K562 (cell line): ENCODE results near the gene APOO.

Experiments used
- CHD2 ChIP-seq: IDR thresholded peaks from 2 replicates; pipeline ENCODE4 v1.6.1; 2011; ENCODE audit warnings: low read depth, low read length
- EZH2 ChIP-seq: IDR thresholded peaks from 2 replicates; pipeline ENCODE4 v1.6.1; 2012; ENCODE audit warnings: low read depth, mild to moderate bottlenecking, inconsistent platforms, low read length, borderline replicate concordance
- GATA2 ChIP-seq: sonication (generic); formaldehyde crosslinking; IDR thresholded peaks from 2 replicates; pipeline ENCODE4 v1.4.0; 2020; ENCODE audit warnings: mild to moderate bottlenecking, missing genetic modification reagents
- GATAD2A ChIP-seq: fragments of 450-650 bp; IDR thresholded peaks from 2 replicates; pipeline ENCODE4 v1.6.1; 2017
- MIER1 ChIP-seq: fragments of 450-650 bp; IDR thresholded peaks from 2 replicates; pipeline ENCODE4 v1.6.1; 2016; ENCODE audit warnings: antibody characterized with exemption, mild to moderate bottlenecking, low read depth
- SP1 ChIP-seq: sonication (generic); formaldehyde crosslinking; IDR thresholded peaks from 2 replicates; pipeline ENCODE4 v1.8.1; 2022; ENCODE audit warnings: mild to moderate bottlenecking, missing genetic modification reagents
- TF ChIP-seq, protein P1 (sequence below), 2 experiments: fragments of 450-650 bp; IDR thresholded peaks; 2 replicates each; pipeline ENCODE4 v1.6.1; 2016; ENCODE audit warnings: mild to moderate bottlenecking in 2 of 2, borderline replicate concordance in 1 of 2, low read depth in 1 of 2, moderate library complexity in 1 of 2
- TF ChIP-seq, protein P2 (sequence below), 3 experiments: IDR thresholded peaks in 2 of 3; conservative IDR thresholded peaks in 1 of 3; 2 replicates each; pipeline ENCODE4 v1.5.1; 2011 to 2012; ENCODE audit warnings: low read length in 3 of 3, mild to moderate bottlenecking in 3 of 3, control low read depth in 2 of 3, improper control_type of control experiment in 1 of 3, inconsistent platforms in 1 of 3, low read depth in 1 of 3, mixed read lengths in 1 of 3, moderate library complexity in 1 of 3; ENCODE audit not compliant: insufficient read depth in 2 of 3
- TF ChIP-seq, protein P3 (sequence below): sonication (generic); formaldehyde crosslinking; IDR thresholded peaks from 2 replicates; pipeline ENCODE4 v1.9.0; 2022; ENCODE audit warnings: mild to moderate bottlenecking, missing genetic modification reagents
- TF ChIP-seq, protein P4 (sequence below): fragments of 450-650 bp; formaldehyde crosslinking; IDR thresholded peaks from 2 replicates; pipeline ENCODE4 v1.4.0; 2022; ENCODE audit warnings: missing genetic modification characterization

DNA sequence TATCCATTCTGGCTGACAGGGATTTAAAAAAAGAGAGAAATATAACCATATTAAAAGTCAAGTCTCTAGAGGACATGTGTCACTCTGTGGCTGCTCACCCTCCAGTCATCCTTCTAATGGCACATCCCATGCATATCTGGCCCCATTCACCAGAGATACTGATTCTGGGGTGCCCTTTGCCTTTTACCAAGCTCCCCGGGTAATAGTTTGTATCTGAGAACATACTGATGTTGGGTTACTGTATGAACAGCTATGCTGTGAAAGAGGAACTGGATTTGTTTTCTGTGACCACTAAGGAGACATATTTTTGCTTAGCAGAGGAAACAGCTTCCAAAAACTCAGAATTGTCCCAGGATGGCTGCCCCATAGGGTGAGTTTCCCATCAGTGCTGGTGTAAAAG, 68.8 kb downstream of the APOO start:
- TF ChIP-seq, protein P1, sequence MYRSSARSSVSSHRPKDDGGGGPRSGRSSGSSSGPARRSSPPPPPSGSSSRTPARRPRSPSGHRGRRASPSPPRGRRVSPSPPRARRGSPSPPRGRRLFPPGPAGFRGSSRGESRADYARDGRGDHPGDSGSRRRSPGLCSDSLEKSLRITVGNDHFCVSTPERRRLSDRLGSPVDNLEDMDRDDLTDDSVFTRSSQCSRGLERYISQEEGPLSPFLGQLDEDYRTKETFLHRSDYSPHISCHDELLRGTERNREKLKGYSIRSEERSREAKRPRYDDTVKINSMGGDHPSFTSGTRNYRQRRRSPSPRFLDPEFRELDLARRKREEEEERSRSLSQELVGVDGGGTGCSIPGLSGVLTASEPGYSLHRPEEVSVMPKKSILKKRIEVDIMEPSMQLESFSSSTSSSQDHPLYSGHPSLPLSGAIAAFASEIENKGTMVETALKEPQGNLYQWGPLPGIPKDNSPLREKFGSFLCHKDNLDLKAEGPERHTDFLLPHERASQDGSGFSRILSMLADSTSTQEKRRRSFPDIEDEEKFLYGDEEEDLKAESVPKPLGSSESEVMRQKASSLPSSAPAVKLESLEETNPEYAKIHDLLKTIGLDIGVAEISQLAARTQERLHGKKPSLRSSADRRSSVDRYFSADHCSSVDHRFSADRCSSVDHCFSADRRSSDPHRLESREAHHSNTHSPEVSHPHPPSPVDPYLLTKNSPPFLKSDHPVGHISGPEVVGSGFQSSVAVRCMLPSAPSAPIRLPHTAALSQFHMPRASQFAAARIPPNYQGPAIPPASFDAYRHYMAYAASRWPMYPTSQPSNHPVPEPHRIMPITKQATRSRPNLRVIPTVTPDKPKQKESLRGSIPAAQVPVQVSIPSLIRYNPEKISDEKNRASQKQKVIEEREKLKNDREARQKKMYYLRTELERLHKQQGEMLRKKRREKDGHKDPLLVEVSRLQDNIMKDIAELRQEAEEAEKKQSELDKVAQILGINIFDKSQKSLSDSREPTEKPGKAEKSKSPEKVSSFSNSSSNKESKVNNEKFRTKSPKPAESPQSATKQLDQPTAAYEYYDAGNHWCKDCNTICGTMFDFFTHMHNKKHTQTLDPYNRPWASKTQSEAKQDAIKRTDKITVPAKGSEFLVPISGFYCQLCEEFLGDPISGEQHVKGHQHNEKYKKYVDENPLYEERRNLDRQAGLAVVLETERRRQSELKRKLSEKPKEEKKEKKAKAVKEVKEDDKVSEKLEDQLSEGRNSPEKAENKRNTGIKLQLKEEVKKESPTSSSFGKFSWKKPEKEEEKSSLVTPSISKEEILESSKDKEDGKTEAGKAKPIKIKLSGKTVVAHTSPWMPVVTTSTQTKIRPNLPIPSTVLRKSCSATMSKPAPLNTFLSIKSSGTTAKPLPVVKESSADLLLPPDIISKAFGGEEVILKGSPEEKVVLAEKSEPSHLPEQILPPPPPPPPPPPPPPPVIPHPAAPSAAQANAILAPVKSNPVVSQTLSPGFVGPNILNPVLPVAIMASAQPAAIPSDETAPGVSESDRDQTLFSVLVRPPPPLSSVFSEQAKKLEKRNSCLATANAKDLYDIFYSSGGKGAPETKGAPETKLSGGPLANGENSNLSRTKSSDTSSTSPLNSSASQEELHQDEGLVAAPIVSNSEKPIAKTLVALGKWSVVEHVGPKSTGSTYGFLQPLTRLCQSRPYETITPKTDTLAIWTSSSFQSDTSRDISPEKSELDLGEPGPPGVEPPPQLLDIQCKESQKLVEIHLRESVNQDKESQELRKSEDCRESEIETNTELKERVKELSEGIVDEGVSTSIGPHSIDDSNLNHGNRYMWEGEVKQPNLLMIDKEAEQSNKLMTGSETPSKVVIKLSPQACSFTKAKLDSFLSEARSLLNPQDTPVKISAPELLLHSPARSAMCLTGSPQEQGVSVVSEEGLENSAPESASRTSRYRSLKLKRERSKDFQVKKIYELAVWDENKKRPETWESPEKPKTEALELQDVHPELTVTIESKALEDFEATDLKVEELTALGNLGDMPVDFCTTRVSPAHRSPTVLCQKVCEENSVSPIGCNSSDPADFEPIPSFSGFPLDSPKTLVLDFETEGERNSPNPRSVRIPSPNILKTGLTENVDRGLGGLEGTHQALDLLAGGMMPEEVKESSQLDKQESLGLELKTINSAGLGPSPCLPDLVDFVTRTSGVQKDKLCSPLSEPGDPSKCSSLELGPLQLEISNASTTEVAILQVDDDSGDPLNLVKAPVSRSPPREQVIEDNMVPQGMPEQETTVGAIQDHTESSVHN (IDR thresholded peaks at IDR 0.05; ENCODE audit: borderline replicate concordance in 1 of 2, low read depth in 1 of 2), result no peak
- TF ChIP-seq, protein P2, sequence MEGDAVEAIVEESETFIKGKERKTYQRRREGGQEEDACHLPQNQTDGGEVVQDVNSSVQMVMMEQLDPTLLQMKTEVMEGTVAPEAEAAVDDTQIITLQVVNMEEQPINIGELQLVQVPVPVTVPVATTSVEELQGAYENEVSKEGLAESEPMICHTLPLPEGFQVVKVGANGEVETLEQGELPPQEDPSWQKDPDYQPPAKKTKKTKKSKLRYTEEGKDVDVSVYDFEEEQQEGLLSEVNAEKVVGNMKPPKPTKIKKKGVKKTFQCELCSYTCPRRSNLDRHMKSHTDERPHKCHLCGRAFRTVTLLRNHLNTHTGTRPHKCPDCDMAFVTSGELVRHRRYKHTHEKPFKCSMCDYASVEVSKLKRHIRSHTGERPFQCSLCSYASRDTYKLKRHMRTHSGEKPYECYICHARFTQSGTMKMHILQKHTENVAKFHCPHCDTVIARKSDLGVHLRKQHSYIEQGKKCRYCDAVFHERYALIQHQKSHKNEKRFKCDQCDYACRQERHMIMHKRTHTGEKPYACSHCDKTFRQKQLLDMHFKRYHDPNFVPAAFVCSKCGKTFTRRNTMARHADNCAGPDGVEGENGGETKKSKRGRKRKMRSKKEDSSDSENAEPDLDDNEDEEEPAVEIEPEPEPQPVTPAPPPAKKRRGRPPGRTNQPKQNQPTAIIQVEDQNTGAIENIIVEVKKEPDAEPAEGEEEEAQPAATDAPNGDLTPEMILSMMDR (IDR thresholded peaks at IDR 0.05 in 2 of 3, conservative IDR thresholded peaks at IDR 0.05 in 1 of 3; ENCODE audit: insufficient read depth in 2 of 3, low read depth in 1 of 3, low read length in 3 of 3), result no peak
- TF ChIP-seq, protein P3, sequence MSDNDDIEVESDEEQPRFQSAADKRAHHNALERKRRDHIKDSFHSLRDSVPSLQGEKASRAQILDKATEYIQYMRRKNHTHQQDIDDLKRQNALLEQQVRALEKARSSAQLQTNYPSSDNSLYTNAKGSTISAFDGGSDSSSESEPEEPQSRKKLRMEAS, result no peak
- TF ChIP-seq, protein P4, sequence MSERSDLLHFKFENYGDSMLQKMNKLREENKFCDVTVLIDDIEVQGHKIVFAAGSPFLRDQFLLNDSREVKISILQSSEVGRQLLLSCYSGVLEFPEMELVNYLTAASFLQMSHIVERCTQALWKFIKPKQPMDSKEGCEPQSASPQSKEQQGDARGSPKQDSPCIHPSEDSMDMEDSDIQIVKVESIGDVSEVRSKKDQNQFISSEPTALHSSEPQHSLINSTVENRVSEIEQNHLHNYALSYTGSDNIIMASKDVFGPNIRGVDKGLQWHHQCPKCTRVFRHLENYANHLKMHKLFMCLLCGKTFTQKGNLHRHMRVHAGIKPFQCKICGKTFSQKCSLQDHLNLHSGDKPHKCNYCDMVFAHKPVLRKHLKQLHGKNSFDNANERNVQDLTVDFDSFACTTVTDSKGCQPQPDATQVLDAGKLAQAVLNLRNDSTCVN, result no peak
- TF ChIP-seq CHD2 (no peak), GATA2 (no peak), SP1 (CRISPR knock-in tag) (no peak), GATAD2A (no peak), MIER1 (no peak), EZH2 (no peak)
